DMS53 treated with DMSO at 0.1 percent for 48 hours (cell line): ENCODE results near the gene TAS2R41.

ENCODE experiments used
- DNase-seq: peaks from one replicate; lab custom pipeline; 2025; ENCODE audit not compliant: unreplicated experiment; lab: John Stamatoyannopoulos, UW

TAS2R41 gene

GRCh38 chr7:143492799-143493739 lies 15.4 kb downstream of the TAS2R41 start:
- no peak for DNase-seq

- no peak for DNase-seq
Observed at GRCh38 chr7:143493751-143494150, 16.1 kb downstream of the TAS2R41 start.

- no peak for DNase-seq
Observed at GRCh38 chr7:143494622-143495021, 16.9 kb downstream of the TAS2R41 start.

GRCh38 chr7:143495851-143496250 lies 18.2 kb downstream of the TAS2R41 start:
- DNase-seq, result no peak

- DNase-seq, result no peak
Observed at GRCh38 chr7:143496263-143496662, 18.6 kb downstream of the TAS2R41 start.

- no peak for DNase-seq
Observed at GRCh38 chr7:143497008-143497795, 19.5 kb downstream of the TAS2R41 start.

GRCh38 chr7:143499246-143499645 lies 21.6 kb downstream of the TAS2R41 start:
- DNase-seq, result no peak

- DNase-seq, result no peak
Observed at GRCh38 chr7:143499743-143500348, 22.2 kb downstream of the TAS2R41 start.

- no peak for DNase-seq
Observed at GRCh38 chr7:143503261-143503660, 25.6 kb downstream of the TAS2R41 start.

GRCh38 chr7:143504215-143504936 lies 26.7 kb downstream of the TAS2R41 start:
- no peak for DNase-seq

- DNase-seq, result no peak
Observed at GRCh38 chr7:143504937-143505297, 27.2 kb downstream of the TAS2R41 start.

GRCh38 chr7:143505838-143506237 lies 28.2 kb downstream of the TAS2R41 start:
- DNase-seq, result no peak

GRCh38 chr7:143507094-143507518 lies 29.4 kb downstream of the TAS2R41 start:
- no peak for DNase-seq

- no peak for DNase-seq
Observed at GRCh38 chr7:143507534-143508055, 29.9 kb downstream of the TAS2R41 start.

- DNase-seq, result no peak
Observed at GRCh38 chr7:143510854-143511592, 33.4 kb downstream of the TAS2R41 start.

GRCh38 chr7:143511593-143512047 lies 33.9 kb downstream of the TAS2R41 start:
- no peak for DNase-seq

- no peak for DNase-seq
Observed at GRCh38 chr7:143512488-143513340, 35.0 kb downstream of the TAS2R41 start.

- no peak for DNase-seq
Observed at GRCh38 chr7:143514487-143514886, 36.8 kb downstream of the TAS2R41 start.
